Measurements from ENCODE around the gene ADAMTSL3.

GRCh38 chr15:83653639-83654378, at the start of gene ADAMTSL3:
- TF ChIP-seq, protein P1, sequence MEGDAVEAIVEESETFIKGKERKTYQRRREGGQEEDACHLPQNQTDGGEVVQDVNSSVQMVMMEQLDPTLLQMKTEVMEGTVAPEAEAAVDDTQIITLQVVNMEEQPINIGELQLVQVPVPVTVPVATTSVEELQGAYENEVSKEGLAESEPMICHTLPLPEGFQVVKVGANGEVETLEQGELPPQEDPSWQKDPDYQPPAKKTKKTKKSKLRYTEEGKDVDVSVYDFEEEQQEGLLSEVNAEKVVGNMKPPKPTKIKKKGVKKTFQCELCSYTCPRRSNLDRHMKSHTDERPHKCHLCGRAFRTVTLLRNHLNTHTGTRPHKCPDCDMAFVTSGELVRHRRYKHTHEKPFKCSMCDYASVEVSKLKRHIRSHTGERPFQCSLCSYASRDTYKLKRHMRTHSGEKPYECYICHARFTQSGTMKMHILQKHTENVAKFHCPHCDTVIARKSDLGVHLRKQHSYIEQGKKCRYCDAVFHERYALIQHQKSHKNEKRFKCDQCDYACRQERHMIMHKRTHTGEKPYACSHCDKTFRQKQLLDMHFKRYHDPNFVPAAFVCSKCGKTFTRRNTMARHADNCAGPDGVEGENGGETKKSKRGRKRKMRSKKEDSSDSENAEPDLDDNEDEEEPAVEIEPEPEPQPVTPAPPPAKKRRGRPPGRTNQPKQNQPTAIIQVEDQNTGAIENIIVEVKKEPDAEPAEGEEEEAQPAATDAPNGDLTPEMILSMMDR (IDR thresholded peaks at IDR 0.05) = no peak
- TF ChIP-seq POLR2A (IDR thresholded peaks at IDR 0.05) (no peak), POLR2AphosphoS5 (IDR thresholded peaks at IDR 0.05) (peak in 1 of 3 donors; percentile 49), EP300 (IDR thresholded peaks at IDR 0.05; ENCODE audit: low read depth) (no peak)

All from transverse colon (tissue), 4 donors.